ENCODE data around the gene SGCA.

Gene SGCA

DNA sequence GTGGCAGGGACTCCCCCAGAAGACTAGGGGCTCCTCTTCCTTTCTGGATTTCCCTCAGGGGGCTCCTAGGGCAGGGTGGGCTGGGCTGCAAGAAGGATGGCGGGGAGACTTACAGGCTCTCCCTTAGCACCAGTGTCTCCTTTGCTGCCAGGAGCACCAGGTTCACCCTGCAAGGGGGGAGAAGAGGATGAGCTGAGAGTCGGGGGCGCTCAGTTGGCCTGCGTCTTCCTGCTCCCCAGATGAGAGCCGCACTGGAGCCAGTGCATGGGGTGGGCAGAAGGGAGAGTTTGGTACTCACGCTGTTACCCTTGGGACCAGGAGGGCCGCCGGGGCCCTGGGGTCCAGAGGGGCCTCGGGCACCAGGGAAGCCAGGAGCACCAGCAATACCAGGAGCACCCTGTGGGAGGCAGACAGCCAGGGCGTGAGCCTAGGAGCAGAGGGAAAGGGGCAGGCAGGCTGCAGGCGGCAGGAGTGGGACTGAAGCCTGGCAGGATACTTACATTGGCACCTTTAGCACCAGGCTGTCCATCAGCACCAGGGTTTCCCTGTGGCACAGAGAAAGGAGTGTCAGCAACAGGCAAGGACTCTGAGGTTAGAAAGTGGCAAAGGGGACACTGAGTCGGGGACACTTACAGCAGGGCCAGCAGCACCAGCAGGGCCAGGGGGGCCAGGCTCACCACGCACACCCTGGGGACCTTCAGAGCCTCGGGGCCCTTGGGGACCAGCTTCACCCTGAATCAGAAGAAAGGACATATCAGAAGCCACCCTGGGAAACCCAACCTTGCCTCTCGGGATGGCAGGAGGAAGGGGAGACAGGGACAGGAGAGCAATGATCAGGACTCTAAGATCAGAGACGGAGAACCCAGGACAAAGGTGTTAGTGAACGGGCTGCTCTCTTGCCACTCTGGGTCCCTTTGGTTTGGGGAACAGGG is 29.4 kb downstream of the SGCA start:
- no peak for DNase-seq (ENCODE audit: low read depth)

DNA sequence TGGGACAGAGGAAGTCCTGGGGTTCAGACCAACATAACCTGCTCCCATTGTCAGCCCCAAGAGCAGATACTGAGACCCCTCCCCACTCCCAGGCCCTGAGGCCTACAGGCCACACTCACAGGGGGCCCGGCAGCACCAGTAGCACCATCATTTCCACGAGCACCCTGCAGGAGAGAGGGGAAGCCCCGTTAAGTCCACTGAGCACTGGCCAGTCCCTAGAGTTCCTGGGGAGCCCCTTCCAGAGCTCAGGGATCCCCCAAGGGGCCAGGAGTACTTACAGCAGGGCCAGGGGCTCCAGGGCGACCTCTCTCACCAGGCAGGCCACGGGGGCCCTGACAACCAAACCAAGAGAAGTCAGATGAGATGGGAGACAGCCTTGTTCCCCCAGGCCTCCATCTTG is 30.2 kb downstream of the SGCA start:
- no peak for DNase-seq (ENCODE audit: low read depth)

DNA sequence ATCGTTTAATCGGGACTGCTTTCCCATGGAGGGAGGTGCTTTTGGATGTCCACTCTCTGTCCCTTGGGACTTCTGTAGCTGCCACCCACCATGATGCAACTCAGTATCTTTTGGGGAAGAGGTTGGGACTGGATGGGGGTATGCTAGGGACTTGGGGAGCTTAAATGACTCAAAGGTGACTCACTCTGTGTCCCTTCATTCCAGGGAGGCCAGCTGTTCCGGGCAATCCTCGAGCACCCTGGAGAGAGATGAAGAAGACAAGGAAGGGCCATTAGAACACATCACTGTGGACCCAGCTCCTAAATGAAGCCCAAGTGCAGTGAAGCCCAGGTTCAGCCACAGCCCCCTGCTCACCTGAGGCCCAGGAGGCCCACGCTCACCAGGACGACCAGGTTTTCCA is 31.0 kb downstream of the SGCA start:
- peak; percentile 91 for DNase-seq (ENCODE audit: low read depth)

DNA sequence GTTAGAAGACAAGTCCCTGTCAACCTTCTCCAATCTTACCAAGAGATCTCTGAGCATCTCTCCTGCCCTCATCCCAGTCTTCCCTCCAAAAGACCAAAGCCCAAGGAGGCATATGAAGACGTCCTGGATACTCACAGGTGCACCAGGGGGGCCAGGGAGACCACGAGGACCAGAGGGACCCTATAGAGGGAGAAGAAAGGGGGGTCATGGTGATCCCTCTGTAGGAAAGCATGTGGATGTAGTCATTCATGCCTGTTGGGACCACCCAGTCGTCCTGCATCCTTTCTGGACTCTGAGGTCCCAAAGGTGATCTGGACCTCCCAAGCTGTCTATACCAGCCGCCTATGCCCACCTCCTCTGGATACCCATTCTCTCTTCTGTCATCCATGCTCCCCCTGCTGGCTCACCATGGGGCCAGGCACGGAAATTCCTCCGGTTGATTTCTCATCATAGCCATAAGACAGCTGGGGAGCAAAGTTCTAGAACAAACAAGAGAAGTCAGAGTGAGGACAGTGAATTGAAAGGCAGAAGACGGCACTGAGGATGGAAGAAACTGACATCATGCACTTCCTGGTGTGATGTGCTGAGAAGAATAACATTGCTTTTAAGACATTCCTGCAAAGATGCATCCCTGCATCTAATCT is 32.3 kb downstream of the SGCA start:
- DNase-seq (ENCODE audit: low read depth), result peak; percentile 89

DNA sequence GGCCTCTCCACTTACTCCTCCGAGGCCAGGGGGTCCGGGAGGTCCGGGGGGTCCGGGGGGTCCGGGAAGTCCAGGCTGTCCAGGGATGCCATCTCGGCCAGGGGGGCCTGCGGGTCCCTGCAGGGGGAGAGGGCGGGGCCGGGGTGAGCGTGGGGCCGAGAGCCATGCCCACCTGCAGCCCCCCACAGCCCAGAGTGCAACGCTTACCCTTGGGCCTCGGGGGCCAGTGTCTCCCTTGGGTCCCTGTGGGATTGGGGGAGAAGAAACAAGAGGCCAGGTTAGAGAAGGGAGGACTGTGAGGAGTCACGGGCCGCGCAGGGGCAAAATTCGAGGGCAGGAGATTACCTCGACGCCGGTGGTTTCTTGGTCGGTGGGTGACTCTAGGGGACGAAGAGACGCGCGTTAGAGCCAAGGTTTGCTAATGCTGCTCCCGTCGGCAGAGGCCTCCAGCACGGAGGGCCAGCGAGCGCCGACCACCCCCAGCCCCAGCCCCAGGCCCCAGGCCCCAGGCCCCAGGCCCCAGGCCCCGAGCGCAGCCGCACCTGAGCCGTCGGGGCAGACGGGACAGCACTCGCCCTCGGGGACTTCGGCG is 33.5 kb downstream of the SGCA start:
- DNase-seq (ENCODE audit: low read depth), result no peak

DNA sequence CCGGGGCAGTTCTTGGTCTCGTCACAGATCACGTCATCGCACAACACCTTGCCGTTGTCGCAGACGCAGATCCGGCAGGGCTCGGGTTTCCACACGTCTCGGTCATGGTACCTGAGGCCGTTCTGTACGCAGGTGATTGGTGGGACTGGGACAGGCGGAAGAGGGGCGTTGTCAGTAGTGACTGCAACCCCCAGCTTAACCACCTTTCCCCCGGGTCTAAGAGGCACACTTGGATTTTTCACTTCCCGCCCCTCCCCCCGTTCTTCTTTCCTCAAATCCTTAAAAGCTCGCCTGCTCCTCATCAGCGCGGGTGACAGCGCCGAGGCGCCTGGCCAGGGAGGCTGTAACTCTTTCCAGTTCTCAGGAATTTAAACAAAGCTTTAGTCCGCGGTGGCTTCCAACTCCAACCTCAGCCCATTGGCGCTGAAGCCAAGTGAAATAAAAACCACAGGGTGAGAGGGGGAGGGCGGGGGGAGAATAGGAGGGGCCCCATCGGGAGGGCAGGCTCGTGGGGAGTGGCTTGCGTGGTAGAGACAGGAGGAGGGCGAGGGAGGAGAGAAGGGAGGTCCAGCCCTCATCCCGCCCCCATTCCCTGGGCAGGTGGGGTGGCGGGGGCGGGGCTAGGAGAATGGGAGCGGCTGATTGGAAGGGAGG is 34.1 kb downstream of the SGCA start:
- peak; percentile 97 for DNase-seq (ENCODE audit: low read depth)

DNA sequence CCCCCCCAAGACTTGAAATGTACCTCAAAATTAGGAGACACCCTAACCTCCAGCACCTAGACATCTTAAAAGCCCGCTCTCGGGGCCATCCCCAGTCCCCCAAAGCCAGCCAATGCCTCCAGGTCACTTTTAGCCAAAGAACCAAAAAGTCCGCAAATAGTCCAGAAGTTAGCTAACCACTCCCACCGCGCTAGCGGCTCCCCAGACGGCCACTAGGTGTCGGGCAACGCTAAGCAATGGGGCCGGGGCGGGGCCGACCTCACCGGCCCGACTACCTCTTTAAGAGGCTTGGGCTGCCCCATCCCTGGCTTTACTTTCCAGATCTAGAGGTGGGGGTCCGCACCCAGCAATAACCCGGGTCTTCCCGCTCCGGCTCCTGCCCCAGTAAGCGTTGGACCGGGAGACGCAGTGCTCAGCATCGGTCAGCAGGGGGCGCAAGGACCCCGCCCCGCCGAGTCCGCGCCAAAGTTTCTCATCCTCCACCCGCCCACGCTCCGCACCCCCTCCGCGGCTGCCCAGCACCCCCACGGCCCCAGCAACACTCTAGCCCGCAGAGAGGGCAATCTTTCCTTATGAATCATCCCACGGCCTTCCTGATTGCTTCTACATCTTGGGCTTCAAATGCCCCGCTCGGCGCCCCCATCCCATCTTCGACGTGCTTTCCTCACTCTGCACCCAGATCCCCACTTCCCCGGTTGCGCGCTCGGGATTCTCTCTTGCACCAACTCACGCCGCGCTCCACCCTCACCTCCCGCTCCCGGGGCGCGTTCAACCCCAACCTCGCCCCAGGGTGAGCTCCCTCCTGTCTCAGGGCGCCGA is 34.9 kb downstream of the SGCA start:
- peak; percentile 95 for DNase-seq (ENCODE audit: low read depth)

DNA sequence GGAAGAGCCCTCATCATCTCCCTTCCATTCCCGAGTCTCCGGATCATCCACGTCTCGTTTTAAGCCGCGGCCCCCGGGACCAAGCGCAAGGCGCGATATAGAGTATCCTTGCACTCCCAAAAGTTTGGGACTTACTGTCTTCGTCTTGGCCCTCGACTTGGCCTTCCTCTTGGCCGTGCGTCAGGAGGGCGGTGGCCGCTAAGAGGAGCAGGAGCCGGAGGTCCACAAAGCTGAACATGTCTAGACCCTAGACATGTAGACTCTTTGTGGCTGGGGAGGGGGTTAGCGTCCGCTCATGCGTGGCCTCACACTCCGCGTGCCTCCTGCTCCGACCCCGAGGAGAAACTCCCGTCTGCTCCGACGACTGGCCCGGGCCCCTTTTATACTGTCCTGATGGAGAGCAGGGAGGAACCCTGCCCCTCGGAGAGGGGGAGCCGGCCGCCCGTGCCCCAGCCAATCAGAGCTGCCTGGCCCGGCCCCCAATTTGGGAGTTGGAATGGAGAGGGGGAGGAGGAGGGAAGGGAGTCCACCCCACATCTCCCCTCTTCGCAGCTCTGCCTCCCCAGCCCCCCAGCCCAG is 35.6 kb downstream of the SGCA start, which contains the start of gene COL1A1:
COL1A1 (minus strand) TSS at position 356 of the 579 bp plus-strand sequence; CDS start at position 238, 118 bp downstream.
- peak; percentile 76 for DNase-seq (ENCODE audit: low read depth)

DNA sequence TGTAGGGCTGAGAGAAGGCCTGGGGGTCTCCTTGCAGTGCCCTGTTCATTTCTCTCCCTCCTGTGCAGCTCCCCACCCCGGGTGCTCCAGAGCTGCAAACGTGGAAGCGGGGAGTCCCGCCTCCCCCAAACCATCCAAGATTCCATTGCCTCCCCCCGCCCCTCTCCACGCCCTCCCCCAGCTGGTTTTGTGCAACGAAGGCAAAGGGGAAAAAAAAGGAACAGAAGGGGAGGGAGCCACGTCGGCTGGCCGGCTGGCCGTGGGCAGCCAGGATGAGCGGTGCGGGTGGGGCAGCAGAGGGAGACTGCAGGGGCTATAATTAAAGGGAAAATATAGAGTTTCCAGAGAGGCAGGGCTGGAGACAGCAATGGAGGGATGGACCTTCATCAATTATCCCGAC is 37.3 kb downstream of the SGCA start:
- no peak for DNase-seq (ENCODE audit: low read depth)

DNA sequence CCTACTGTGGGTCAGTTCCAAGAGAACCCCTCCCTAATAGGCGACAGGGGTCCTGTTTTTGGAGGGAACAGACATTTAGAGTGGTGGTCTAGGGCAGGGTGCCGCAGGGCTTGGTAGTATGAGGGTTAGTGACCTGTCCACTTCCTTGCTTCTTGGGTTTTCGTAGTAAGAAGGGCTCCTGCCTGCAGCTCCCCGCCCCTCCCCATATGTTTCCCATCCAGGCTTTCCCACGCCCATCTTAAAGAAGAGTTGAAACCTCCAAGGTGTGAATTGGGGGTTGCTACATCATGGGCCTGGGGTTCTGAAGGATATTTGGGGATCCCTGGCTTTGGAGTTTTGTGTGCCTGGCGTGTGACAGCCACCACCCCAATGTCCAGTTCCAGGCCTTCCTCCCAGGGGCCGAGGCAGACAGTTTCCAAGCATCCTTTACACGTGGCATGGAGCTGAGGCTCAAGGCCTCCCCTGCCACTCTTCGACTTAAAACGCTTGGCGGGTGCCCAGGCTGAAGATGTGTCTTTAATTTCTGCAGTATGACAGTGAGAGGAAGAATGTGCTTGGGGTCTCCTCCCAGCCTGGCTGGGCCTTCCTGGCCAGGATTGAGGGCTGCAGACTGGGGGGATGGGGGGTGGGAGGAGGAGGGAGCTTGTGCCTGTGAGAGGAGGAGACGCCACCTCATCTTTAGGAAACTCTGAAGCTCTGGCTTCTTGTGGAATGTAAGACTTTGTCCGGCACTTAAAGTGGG is 38.0 kb downstream of the SGCA start:
- DNase-seq (ENCODE audit: low read depth), result peak; percentile 63

DNA sequence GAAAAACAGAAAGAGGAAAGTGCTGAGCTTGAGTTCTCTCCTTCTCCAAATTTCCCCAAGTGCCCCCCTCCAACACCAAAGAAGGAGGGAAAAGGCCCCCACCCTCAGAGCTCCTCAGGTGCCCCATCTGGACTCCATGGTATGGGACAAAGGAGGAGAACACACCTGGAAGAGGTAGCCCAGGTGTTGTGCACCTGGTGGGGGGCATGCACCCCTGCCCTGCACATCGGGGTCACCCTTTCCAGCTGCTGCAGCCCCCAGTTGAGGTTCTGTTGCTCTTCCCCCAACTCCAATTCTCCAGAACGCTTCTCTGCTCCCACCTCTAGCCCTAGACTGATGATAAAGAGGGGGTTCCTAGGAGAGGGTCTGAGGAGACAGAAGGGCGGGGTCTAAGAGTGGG is 38.6 kb downstream of the SGCA start:
- no peak for DNase-seq (ENCODE audit: low read depth)

DNA sequence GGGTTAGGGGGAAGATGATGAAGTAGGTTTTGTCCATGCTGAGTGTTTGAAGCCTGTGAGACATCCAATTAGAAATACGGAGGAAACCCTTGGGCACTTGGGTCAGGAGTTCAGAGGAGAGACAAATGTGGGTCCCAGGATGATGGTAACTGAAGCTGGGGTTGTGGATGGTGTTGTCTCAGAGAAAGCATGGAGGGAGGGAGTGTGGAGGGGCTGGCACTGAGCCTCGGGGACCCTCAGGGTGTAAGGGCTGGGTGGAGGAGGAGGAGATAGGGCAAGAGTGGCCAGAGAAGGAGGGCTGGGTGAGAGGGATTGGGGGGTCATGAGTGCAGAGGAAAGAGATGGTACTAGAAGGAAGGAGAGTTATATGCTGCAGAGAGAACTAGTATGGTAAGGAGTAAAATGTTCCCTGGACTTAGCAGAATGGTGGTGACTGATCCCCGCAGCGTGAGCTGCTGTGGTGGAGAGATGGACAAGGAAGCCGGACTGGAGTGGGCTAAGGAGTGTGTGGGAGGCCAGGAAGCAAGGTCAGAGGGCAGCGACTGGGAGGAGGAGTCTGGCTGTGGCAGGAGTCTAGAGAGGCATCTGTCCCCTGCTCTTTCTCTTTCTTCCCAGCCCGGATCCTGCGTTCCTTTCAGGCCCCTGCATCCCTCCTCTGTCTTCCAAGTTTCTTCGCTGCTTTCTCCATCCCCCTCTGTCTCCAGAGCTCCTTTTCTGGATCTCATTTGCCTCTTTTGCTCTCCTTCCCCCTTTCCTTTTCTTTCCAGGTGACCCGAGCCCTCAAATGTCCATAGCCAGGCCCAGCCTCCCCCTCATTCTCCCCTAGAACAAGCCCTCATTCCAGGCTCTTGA is 39.5 kb downstream of the SGCA start:
- no peak for DNase-seq (ENCODE audit: low read depth)

DNA sequence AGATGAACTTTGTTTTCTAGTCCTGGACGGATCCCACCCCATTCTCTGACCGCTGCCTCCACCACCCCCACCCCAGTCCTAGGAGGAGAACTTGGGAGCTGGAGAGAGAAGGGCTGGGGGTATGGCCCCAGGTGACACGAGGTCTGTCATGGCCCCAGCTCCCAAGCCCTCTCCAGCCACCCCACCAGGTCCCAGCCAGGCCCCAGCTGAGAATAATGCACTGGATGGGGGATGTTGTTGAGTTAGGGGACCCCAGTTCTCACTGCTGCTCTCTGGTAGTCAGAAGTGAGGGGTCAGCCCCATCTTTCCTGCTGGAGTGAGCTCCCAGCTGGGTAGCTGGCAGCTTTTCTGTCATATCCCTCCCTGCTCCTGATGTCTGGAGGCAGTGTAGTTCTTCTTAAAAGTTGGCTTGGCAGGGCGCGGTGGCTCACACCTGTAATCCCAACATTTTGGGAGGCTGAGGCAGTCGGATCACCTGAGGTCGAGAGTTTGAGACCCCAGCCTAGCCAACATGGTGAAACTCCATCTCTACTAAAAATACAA is 40.2 kb downstream of the SGCA start:
- no peak for DNase-seq (ENCODE audit: low read depth)

DNA sequence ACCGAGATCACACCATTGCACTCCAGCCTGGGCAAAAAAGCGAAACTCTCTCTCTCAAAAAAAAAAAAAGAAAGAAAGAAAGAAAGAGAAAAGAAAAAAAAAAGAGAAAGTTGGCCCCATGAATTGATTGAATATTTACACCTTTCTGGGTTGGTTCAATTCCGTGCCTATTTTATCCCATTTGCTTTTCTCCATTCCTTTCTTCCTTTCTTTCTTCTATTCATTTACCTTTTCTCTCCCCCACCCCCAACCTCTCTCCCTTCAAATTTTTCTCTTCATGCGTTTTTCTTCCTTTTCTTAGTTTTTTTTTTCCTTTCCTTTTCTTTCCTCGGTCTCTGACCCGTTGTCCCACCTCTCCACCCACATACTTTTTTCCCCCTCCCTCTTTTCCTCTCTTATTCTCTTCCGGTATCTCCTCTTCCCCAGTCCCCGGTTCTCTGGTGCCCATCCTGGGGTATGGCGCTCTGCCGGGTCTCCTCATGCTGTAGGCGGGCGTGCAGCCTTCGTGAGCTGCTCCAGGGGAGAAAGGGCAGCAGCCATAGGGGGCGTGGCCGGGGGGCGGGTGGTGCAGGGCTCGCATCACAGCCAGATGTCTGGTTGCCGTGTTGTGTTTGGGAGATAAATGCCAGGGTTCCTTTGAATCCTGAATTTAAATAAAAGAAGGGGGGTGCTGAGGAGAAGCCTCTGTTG is 40.9 kb downstream of the SGCA start:
- DNase-seq (ENCODE audit: low read depth), result peak; percentile 70

DNA sequence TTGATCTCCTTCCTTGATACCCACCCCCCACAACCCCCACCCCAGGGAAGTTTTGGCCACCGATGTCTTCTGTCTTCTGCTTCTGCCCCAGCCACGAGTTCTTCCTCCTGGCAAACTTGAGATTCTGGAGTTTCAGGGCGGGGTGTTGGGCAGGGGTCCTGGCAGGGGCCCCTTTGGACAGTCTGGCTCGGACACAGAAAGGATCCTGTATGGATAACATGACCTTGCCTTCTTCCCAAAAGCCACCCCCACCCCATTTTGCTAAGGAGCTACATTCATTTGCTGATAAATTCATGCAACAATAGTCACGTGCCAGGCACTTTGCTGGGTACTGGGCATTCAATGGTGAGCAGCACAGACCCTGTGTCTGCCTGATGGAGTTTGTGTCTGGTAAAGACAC is 41.5 kb downstream of the SGCA start:
- DNase-seq (ENCODE audit: low read depth), result no peak

DNA sequence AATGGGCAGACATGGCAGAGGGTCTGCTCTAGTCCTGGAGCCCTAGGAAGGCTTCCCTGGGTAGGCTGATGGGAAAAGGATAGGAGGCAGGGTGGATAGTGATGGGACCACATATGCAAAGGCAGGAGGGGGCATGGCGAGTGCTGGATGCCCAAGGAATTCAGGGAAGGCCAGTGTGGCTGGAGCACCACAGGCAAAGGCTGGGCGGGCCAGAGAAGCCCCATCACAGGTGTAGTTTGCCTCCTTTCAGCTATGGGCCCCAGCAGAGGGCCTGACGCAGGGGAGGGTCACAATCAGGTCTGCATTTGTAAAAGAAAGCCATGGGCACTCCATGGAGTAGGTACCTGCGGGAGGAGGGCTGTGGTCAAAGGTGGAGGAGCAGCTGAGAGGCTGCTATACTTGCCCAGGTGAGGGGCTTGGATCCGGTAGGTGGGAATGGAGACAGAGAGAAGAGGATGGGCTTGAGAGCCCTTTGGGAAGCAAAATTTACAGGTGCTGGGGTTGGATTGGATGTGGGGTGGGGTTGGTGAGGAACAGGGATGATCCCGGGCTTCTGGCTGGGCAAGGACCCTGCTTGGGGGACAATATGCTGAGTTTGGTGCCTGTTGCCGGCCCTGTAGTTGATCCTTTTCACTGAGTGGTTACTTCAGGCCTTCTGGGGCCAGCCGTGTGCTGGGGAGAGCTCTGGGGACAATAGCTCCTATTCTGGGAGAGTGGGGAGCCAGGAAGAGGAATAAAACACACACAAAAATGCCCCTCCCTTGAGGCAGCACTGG is 42.2 kb downstream of the SGCA start:
- no peak for DNase-seq (ENCODE audit: low read depth)

DNA sequence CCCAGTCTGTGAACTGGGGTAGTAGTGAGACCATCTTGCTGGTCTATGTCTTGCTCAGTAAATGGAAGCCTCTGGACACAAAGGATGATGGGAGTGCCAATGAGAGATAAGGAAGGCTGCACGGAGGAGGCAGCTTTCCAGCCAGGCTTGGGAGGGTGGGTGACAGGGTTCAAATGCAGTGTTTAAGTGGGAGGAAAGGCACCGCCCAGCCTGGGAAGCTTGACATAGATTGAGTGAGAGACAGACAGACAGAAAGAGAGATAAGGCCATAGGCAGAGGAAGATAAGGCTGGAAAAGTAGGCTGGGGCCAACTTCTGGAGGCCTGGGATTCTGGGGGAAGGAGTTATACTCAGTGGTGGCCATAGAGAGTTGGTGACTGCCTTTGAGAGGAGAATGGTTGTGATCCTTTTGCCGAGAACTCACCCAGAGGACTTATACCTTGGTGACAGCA is 42.8 kb downstream of the SGCA start:
- no peak for DNase-seq (ENCODE audit: low read depth)

DNA sequence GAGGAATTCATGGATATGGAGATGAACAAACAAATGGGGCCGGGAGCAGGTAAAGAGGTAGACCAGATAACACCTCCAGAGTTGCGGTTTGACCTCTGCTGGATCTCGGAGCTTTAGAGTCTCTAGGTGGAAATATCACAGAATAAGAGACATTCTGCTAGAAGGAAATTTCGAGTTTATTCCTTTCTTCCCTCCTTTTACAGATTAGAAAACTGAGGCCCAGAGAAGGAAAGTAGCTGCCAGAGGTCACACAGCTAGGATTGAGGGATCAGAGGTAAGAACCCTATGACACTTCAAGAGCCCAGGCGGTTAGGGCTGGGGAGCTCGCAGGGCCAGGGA is 43.3 kb downstream of the SGCA start:
- no peak for DNase-seq (ENCODE audit: low read depth)
